WI38 (cell line): ENCODE data around the gene SEMA3D.

Source experiments
- H3K4me3 ChIP-seq: 2 replicates; pipeline ENCODE4 v1.5.1; 2011; ENCODE audit warnings: low read depth, mild to moderate bottlenecking, control low read depth, low read length
- CTCF ChIP-seq: IDR thresholded peaks from 2 replicates; pipeline ENCODE4 v1.5.1; 2012; ENCODE audit warnings: low read depth, mild to moderate bottlenecking, control low read depth, low read length

Gene SEMA3D

DNA sequence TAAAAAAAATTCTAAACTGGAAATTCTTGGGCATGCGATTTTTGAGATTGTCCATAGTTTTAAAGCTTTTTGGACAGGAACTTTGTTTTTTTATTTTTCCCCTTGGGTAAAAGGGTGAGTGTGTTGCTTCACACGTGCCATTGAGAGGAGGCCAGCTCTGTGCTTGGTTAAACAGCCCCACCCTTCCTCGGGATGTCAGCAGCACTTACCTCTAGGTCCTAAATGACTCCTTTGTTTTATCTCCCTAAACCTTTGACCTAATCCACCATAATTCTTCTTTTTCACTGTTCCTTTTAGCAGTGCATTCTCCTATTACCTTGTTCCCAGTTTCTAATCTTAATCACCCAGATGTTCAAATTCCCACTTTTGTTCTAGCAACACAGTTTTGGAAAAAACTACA is 83.5 kb downstream of the SEMA3D start:
- H3K4me3 ChIP-seq: no peak overlapping the region

DNA sequence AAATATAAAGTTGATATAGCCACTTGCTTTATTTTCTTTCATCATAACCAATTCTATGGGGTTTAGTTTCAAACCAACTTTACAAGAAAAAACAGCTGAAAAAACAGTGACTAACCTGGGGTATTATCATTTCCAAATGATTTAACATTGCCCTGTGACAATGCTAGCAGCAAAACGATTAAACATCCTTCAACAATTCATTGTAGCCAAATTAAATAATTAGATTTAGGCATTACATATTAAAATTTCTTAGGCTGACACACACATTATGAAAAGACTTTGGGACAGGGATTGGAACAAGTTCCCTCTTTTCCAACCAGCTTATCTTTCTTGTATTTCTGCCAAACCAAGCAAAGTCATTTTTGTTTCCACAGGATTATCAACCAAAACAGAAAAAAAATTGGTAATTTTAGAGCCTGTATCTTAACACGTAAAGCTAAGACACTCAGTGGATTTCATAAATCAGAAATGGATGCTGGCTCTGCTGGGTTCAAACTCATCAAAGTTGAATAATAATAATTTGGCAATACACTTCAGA is 84.0 kb downstream of the SEMA3D start:
- TF ChIP-seq CTCF: no peak
- no peak overlapping the region for H3K4me3 ChIP-seq

More for the DNA sequence above, 83.5 kb downstream of the SEMA3D start:
- TF ChIP-seq CTCF: no peak

DNA sequence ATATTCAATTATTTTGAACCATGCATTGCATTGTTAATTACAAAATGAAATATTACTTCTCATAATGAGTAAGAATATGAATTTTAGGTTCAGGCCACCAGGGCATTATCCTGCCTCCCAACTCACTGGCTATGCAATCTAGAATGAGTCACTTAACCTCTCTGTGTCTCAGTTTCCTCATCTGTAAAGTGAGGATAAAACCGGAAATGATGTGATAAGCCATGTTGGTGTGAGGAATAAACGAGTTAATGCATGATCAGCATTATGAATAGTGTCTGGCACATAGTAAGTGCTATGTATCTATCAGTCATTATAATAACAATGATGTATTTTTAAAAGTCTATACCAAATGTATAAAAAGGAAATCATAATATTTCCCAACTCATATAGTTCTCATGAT is 85.5 kb downstream of the SEMA3D start:
- no peak for TF ChIP-seq CTCF
- no peak overlapping the region for H3K4me3 ChIP-seq

GRCh38 chr7:85097844-85098243 is 89.0 kb downstream of the SEMA3D start:
- no peak overlapping the region for H3K4me3 ChIP-seq
- no peak for TF ChIP-seq CTCF

DNA sequence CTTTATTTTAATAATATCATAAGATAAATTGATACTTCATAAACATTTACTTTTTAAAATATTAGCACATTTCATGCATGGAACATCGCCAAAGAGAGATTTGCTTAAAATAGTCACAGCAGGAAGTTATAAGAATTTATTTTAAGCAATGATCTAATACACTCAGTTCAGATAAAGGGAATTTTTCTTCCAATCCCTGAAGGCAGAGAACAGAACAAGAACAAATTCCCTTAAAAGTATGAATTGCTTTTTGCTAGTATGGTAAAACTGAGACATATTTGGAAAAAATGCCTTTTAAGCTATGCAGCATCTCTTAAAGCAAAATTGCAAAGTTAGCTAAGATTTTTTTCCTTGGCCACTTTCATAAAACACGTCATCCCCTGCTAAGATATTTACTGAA is 91.0 kb downstream of the SEMA3D start:
- TF ChIP-seq CTCF: no peak

DNA sequence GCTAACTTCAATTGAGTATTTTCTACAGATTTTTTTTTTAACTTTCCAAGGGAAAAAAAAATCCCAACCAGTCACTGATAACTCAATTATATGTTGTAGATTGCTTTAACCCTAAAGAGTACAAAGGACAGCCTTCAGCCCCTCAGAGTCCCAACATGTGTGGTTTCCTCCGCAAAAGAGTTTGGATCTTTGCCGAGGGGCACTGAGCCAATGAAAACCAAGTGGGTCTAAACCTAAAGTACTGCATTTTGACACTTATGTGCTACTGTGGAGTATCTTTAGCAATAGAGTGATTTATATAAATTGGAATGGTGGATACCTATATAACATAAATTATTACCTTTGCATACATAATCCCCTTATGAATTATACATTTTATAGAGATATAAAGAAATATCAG is 91.5 kb downstream of the SEMA3D start:
- no peak for TF ChIP-seq CTCF
- H3K4me3 ChIP-seq: no peak overlapping the region

More for the DNA sequence above, 91.0 kb downstream of the SEMA3D start:
- H3K4me3 ChIP-seq: no peak overlapping the region

DNA sequence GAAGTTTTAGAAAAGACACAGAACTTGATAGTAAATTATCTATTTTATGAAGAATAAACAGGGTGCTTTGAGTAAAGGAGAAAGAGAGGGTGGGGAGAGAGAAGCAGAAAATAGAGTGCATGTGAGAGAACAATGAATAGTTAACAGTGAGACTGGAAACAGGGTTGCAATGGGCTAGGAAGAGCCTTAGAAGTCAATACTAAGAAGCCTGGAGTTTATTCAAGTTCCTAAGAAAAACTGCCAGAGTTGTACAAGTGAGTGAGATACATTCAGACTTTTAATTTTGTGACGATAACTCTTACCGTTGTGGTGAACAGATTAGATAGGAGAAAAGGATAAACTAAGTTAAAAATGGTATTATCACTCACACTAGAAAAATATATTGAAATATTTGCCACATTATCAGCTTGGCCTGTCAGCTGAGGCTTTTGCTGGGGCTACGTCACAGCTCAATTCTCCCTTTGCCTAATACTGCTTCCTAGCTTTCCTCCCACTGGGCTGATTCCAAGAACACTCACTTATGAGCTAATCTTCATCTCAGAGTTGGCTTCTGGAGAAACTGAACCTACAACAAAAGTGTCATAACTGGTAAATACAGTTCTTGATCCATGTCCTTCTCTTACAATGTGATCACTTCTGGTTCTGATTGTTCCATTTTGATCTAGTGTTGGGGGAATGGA is 92.7 kb downstream of the SEMA3D start:
- no peak overlapping the region for H3K4me3 ChIP-seq
- TF ChIP-seq CTCF: no peak
